Measurements from ENCODE around the gene TFB1M.
"Not testable (repeated sequence)": the region's sequence is repeated elsewhere in the genome, so short reads cannot be mapped to it uniquely, and the experiment has no call there.

Gene TFB1M

GRCh38 chr6:155232848-155233247, 81.4 kb downstream of the TFB1M start:
- DNase-seq = no peak

GRCh38 chr6:155230975-155231374, 83.3 kb downstream of the TFB1M start:
- DNase-seq = not testable (repeated sequence)

- DNase-seq = no peak
Observed at GRCh38 chr6:155228546-155229166, 85.6 kb downstream of the TFB1M start.

DNA sequence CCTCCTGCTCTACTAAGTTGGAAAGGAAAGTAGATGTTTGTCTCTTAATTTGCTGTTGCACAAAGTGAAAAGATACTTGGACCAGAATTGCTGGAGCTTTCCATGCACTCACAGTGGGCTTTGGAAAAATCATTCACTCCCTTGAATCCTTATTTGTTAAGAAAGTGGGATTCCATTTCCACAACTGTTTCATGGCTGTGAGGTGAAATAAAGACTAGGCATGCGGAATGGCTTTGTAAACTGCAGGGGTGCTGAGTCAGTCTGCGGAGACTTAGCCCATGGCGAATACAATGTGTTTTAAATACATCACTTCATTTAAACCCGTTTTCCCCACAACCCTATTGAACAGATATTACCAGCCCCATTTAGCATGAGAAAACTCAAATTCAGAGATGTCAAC, 87.2 kb downstream of the TFB1M start:
- DNase-seq = no peak

GRCh38 chr6:155224618-155225017, 89.7 kb downstream of the TFB1M start:
- no peak for DNase-seq

DNA sequence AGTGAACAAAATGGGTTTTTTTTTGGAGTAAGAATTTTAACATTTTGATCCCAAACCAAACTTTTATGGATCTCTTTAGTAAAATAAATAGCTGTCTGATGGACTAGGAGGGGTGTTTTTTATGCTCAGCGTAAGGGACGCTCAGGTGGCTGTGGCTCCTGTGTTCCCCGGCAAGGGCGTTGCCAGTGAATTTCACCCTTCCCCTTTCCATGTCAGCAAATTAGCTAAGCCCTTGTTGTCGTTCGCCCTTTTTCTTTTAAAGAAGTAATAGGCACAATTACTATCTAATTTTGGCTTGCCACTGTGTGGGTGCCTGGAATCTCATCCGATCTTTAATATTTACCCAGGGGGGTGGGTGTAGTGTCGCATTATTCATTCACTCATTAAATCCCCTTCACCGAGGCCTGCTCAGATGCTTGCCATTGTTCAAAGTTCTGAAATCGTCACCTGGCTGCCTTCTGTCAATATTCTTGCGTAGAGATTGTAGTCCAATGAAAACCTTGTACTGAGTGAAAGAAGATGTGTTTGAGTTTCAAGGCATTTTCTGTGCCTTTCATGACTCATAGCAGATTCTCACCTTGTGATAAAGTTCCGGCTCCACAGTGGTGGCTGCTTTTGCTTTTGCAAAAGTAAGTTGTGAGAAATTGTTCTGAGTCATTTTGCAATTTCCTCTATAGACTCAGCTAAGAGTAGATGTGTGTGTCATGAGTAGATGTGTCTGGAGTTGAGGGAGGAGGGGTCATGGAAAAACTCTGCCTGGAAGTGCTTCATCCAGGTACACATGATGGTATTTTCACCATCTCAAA, 90.4 kb downstream of the TFB1M start:
- no peak for DNase-seq

DNA sequence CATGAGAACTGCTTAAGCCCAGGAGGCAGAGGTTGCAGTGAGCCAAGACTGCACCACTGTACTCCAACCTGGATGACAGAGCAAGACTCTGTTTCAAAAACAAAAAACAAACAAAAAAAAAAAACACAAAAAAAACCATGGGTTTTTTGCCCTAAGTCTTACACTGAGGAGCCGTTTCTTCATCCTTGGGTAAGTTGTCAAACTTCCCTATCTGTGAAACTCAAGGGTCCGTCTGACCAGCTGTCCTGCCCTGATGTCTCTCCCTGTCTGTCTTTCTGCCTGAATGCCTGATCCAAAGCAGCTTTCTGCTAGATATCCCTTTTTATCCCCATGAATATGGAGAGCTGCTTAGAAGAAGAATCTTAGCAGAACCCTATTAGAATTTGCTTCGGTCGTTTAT, 91.8 kb downstream of the TFB1M start:
- DNase-seq = no peak

DNA sequence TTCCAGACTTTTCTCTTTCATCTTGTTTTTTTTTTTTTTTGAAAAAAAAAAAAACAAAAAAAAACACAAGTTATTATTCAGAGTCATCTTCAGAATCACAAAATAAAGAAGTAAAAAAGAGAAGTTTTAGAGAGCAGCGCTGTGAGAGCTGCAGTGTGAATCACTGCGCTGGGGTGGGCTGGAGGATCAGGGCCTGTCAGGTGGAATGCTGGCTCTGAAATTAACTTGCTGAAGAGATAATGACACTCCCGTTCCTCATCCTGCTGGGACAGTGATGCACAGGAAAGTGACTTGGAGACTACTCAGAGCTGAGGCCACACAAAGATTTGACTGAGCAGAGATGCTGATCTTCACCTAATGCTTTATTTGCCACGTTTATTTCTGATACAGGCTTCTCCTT, 93.2 kb downstream of the TFB1M start:
- DNase-seq = no peak

GRCh38 chr6:155219858-155220301, 94.4 kb downstream of the TFB1M start:
- DNase-seq = no peak

- DNase-seq = no peak
Observed at GRCh38 chr6:155219299-155219698, 95.0 kb downstream of the TFB1M start.

DNA sequence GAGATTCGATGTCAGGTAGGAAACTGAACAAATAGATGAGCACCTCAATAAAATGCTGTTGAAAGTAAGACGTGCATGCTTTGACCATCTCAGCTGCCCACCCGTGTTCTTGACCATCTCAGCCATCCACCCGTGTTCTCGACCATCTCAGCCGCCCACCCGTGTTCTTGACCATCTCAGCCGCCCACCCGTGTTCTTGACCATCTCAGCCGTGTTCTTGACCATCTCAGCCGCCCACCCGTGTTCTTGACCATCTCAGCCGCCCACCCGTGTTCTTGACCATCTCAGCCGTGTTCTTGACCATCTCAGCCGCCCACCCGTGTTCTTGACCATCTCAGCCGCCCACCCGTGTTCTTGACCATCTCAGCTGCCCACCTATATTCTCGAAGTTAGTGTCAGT, 95.6 kb downstream of the TFB1M start:
- not testable (repeated sequence) for DNase-seq

- DNase-seq = no peak
Observed at GRCh38 chr6:155216312-155217046, 97.8 kb downstream of the TFB1M start.

GRCh38 chr6:155215906-155216305, 98.4 kb downstream of the TFB1M start:
- DNase-seq = no peak

DNA sequence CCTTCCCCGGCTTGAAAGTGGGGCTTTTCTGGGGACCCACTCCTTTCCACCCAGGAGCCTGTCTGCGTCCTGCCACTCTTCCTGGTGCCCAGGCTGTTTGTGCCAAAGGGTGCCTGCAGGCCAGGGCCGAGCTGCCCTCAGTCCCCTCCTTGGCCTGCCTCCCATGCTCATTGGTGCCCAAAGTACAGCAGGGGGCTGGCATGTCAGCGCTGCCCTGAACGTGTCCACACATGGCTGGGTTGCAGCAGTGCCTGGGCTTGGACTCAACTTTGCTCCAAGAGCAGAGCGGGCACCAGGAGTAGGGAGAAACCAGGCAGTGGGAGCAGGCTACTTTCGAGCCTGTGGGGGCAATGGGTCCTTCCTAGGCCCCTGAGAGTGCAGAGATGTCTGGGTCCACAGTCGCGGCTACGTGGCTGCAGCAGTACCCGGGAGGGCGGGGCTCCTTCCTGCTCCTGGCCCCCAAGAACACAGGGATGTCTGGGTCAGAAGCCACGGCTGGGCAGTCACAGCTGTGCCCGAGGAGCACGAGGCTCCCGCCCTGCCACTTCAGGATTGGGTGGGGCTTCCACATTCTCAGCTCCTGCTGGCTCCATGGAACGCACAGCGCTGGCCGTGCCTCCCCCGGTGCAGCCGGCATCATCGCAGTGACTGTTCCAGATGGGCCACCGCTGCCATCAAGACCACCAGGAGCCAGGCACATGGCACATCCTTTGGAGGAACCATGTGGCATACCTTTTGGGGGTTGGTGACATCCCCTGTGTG, 100.5 kb downstream of the TFB1M start:
- no peak for DNase-seq

GRCh38 chr6:155212616-155213380, 101.5 kb downstream of the TFB1M start:
- no peak for DNase-seq

DNA sequence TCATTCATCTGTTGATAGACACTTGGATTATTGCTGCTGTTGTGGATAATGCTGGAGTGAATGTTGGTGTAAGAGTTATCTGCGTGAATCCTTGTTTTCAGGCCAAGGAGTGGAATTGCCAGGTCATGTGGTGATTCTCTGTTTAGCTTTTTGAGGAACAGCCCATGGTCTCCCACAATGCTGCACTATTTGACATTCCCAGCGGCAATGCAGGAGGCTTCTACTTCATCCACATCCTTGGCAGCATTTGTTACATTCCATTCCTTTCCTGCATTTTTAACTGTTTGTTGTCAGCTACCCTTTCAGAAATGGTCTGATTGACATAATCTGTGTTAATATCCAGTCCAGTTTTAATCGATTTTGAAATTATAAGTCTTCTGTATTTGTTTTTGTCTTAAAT, 102.2 kb downstream of the TFB1M start:
- no peak for DNase-seq

GRCh38 chr6:155207223-155207622, 107.1 kb downstream of the TFB1M start:
- no peak for DNase-seq

Measured in SIG-M5 (cell line).